Measurements from ENCODE around the gene YAE1.
A peak's percentile ranks its signal among the peaks of the same experiment; 100 is the strongest.

YAE1 gene

GRCh38 chr7:39554583-39555165 is 11.5 kb upstream of the YAE1 start:
- DNase-seq (ENCODE audit: low read depth in 2 of 2): no peak

GRCh38 chr7:39557222-39557621 is 9.0 kb upstream of the YAE1 start:
- no peak for DNase-seq (ENCODE audit: low read depth in 2 of 2)

- no peak for DNase-seq (ENCODE audit: low read depth in 2 of 2)
Observed at GRCh38 chr7:39557911-39558310, 8.3 kb upstream of the YAE1 start.

- DNase-seq (ENCODE audit: low read depth in 2 of 2): no peak
Observed at GRCh38 chr7:39560408-39560807, 5.8 kb upstream of the YAE1 start.

- no peak for DNase-seq (ENCODE audit: low read depth in 2 of 2)
Observed at GRCh38 chr7:39560997-39561396, 5.2 kb upstream of the YAE1 start.

- DNase-seq (ENCODE audit: low read depth in 2 of 2): no peak
Observed at GRCh38 chr7:39565538-39565937, 666 bp upstream of the YAE1 start.

- no peak for DNase-seq (ENCODE audit: low read depth in 2 of 2)
Observed at GRCh38 chr7:39567294-39567693, 1.1 kb downstream of the YAE1 start.

- DNase-seq (ENCODE audit: low read depth in 2 of 2): no peak
Observed at GRCh38 chr7:39574673-39575349, 8.6 kb downstream of the YAE1 start.

- DNase-seq (ENCODE audit: low read depth in 2 of 2): no peak
Observed at GRCh38 chr7:39577229-39577874, 11.1 kb downstream of the YAE1 start.

- peak; percentile 50 to 64 for DNase-seq (ENCODE audit: low read depth in 2 of 2)
Observed at GRCh38 chr7:39580149-39580874, 14.1 kb downstream of the YAE1 start.

- DNase-seq (ENCODE audit: low read depth in 2 of 2): no peak
Observed at GRCh38 chr7:39582536-39582935, 16.3 kb downstream of the YAE1 start.

- no peak for DNase-seq (ENCODE audit: low read depth in 2 of 2)
Observed at GRCh38 chr7:39583539-39583938, 17.3 kb downstream of the YAE1 start.

- no peak for DNase-seq (ENCODE audit: low read depth in 2 of 2)
Observed at GRCh38 chr7:39587393-39587792, 21.2 kb downstream of the YAE1 start.

- no peak for DNase-seq (ENCODE audit: low read depth in 2 of 2)
Observed at GRCh38 chr7:39588416-39588815, 22.2 kb downstream of the YAE1 start.

GRCh38 chr7:39589323-39590111 is 23.3 kb downstream of the YAE1 start:
- peak; percentile 29 for DNase-seq (ENCODE audit: low read depth in 2 of 2)

GRCh38 chr7:39592586-39592985 is 26.4 kb downstream of the YAE1 start:
- no peak for DNase-seq (ENCODE audit: low read depth in 2 of 2)

- no peak for DNase-seq (ENCODE audit: low read depth in 2 of 2)
Observed at GRCh38 chr7:39594988-39595620, 28.9 kb downstream of the YAE1 start.

- no peak for DNase-seq (ENCODE audit: low read depth in 2 of 2)
Observed at GRCh38 chr7:39602351-39602750, 36.1 kb downstream of the YAE1 start.

- no peak for DNase-seq (ENCODE audit: low read depth in 2 of 2)
Observed at GRCh38 chr7:39603924-39604323, 37.7 kb downstream of the YAE1 start.

GRCh38 chr7:39605087-39605486 is 38.9 kb downstream of the YAE1 start:
- no peak for DNase-seq (ENCODE audit: low read depth in 2 of 2)

- no peak for DNase-seq (ENCODE audit: low read depth in 2 of 2)
Observed at GRCh38 chr7:39606352-39606751, 40.1 kb downstream of the YAE1 start.
